Measurements from ENCODE around the gene RNF5. TPM values are rescaled to one million over a fixed set of nuclear protein-coding genes. Genes with fewer than 3 reads are reported as not detected.

The RNF5 gene
- total RNA-seq, 1 experiment from 2014 or later: 114 TPM

GRCh38 chr6:32223258-32224235 lies 45.3 kb downstream of the RNF5 start, which contains the start of gene NOTCH4 (continued):
- TF ChIP-seq, protein P1, sequence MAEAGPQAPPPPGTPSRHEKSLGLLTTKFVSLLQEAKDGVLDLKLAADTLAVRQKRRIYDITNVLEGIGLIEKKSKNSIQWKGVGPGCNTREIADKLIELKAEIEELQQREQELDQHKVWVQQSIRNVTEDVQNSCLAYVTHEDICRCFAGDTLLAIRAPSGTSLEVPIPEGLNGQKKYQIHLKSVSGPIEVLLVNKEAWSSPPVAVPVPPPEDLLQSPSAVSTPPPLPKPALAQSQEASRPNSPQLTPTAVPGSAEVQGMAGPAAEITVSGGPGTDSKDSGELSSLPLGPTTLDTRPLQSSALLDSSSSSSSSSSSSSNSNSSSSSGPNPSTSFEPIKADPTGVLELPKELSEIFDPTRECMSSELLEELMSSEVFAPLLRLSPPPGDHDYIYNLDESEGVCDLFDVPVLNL (CRISPR knock-in tag; IDR thresholded peaks at IDR 0.05; ENCODE audit: borderline replicate concordance, low read depth): no peak
- no peak for TF ChIP-seq ZNF121 (CRISPR knock-in tag; IDR thresholded peaks at IDR 0.05)
- TF ChIP-seq, protein P2, sequence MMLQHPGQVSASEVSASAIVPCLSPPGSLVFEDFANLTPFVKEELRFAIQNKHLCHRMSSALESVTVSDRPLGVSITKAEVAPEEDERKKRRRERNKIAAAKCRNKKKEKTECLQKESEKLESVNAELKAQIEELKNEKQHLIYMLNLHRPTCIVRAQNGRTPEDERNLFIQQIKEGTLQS (CRISPR knock-in tag; conservative IDR thresholded peaks at IDR 0.05): no peak
- TF ChIP-seq NR2C2 (CRISPR knock-in tag; IDR thresholded peaks at IDR 0.05): no peak

DNA sequence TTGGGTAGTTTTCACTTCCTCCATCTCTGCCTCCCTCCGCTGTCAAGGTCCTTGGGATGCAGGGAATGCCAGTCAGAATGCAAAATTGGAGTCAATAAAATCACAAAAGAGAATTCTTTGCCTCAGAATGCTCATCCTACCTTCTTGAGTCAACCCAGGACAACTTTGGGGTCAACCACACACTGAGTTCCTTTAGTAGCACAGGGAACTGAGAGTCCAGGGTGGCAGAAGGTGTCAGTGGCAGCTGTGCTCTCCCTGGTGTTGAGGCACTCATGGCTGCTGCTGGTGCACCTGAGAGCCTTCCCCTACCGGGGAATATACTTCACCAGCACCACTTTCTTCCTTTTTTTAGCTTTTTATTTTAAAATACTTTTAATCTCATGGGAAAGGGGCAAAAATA lies 46.5 kb downstream of the RNF5 start:
- ATAC-seq (no peak), DNase-seq (ENCODE audit: low spot score) (no peak)
- H3K9me3 Mint-ChIP-seq: no peaks in the 10 kb centered on the region
- peaks cover 2% of the 10 kb centered on the region for H3K27me3 Mint-ChIP-seq (ENCODE audit: low read depth)
- H3K36me3 Mint-ChIP-seq: no peaks in the 10 kb centered on the region
- H3K27ac Mint-ChIP-seq: no peak overlapping the region
- peaks cover 15% of the 10 kb centered on the region for H3K4me1 Mint-ChIP-seq
- POLR2A ChIA-PET: no interaction called here
- TF ChIP-seq MAX (CRISPR knock-in tag; IDR thresholded peaks at IDR 0.05) (no peak), ZNF219 (CRISPR knock-in tag; IDR thresholded peaks at IDR 0.05; ENCODE audit: borderline replicate concordance) (no peak), HMGA2 (CRISPR knock-in tag; IDR thresholded peaks at IDR 0.05) (no peak), ZNF416 (CRISPR knock-in tag; IDR thresholded peaks at IDR 0.05) (no peak), ZNF317 (CRISPR knock-in tag; IDR thresholded peaks at IDR 0.05; ENCODE audit: borderline replicate concordance, low read depth) (no peak), RORB (CRISPR knock-in tag; IDR thresholded peaks at IDR 0.05) (no peak), NR2C2 (CRISPR knock-in tag; IDR thresholded peaks at IDR 0.05) (no peak), GABPB1 (CRISPR knock-in tag; IDR thresholded peaks at IDR 0.05) (no peak), ATF1 (CRISPR knock-in tag; IDR thresholded peaks at IDR 0.05) (no peak), JAZF1 (CRISPR knock-in tag; IDR thresholded peaks at IDR 0.05) (no peak), PRRX2 (CRISPR knock-in tag; IDR thresholded peaks at IDR 0.05) (no peak), NR3C1 (CRISPR knock-in tag; conservative IDR thresholded peaks at IDR 0.05; ENCODE audit: low read depth) (no peak), OVOL2 (CRISPR knock-in tag; IDR thresholded peaks at IDR 0.05; ENCODE audit: borderline replicate concordance) (no peak), ETV6 (CRISPR knock-in tag; IDR thresholded peaks at IDR 0.05) (no peak), TEAD4 (CRISPR knock-in tag; IDR thresholded peaks at IDR 0.05) (no peak)
- TF ChIP-seq, protein P3, sequence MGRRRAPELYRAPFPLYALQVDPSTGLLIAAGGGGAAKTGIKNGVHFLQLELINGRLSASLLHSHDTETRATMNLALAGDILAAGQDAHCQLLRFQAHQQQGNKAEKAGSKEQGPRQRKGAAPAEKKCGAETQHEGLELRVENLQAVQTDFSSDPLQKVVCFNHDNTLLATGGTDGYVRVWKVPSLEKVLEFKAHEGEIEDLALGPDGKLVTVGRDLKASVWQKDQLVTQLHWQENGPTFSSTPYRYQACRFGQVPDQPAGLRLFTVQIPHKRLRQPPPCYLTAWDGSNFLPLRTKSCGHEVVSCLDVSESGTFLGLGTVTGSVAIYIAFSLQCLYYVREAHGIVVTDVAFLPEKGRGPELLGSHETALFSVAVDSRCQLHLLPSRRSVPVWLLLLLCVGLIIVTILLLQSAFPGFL (CRISPR knock-in tag; IDR thresholded peaks at IDR 0.05; ENCODE audit: borderline replicate concordance): no peak
- TF ChIP-seq, protein P4, sequence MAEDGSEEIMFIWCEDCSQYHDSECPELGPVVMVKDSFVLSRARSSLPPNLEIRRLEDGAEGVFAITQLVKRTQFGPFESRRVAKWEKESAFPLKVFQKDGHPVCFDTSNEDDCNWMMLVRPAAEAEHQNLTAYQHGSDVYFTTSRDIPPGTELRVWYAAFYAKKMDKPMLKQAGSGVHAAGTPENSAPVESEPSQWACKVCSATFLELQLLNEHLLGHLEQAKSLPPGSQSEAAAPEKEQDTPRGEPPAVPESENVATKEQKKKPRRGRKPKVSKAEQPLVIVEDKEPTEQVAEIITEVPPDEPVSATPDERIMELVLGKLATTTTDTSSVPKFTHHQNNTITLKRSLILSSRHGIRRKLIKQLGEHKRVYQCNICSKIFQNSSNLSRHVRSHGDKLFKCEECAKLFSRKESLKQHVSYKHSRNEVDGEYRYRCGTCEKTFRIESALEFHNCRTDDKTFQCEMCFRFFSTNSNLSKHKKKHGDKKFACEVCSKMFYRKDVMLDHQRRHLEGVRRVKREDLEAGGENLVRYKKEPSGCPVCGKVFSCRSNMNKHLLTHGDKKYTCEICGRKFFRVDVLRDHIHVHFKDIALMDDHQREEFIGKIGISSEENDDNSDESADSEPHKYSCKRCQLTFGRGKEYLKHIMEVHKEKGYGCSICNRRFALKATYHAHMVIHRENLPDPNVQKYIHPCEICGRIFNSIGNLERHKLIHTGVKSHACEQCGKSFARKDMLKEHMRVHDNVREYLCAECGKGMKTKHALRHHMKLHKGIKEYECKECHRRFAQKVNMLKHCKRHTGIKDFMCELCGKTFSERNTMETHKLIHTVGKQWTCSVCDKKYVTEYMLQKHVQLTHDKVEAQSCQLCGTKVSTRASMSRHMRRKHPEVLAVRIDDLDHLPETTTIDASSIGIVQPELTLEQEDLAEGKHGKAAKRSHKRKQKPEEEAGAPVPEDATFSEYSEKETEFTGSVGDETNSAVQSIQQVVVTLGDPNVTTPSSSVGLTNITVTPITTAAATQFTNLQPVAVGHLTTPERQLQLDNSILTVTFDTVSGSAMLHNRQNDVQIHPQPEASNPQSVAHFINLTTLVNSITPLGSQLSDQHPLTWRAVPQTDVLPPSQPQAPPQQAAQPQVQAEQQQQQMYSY (CRISPR knock-in tag; IDR thresholded peaks at IDR 0.05): no peak
- CTCF ChIA-PET: no interaction called here
- no peak overlapping the region for H3K4me3 Mint-ChIP-seq
